Endothelial cell of umbilical vein (primary cell): Measurements from ENCODE around the gene NAT16.

Experiments
- CTCF ChIP-seq, 2 donors: IDR thresholded peaks; 1 replicate in 1 of 2; 2 replicates in 1 of 2; pipeline ENCODE4 v1.5.1; 2011; ENCODE audit warnings: low read length in 2 of 2, mild to moderate bottlenecking in 2 of 2, moderate library complexity in 2 of 2, control low read depth in 1 of 2, inconsistent platforms in 1 of 2, low read depth in 1 of 2; ENCODE audit not compliant: insufficient read depth in 1 of 2; ENCODE audit errors: extremely low read depth in 1 of 2
- EZH2 ChIP-seq: IDR thresholded peaks from 2 replicates; pipeline ENCODE4 v1.6.1; 2012; ENCODE audit warnings: borderline replicate concordance, low read depth, mild to moderate bottlenecking, moderate library complexity, low read length, inconsistent platforms; ENCODE audit not compliant: severe bottlenecking
- FOS ChIP-seq: IDR thresholded peaks from 2 replicates; pipeline ENCODE4 v1.6.1; 2011; ENCODE audit warnings: mild to moderate bottlenecking, low read length, moderate library complexity, borderline replicate concordance; ENCODE audit not compliant: insufficient read depth
- GATA2 ChIP-seq: IDR thresholded peaks from 2 replicates; pipeline ENCODE4 v1.7.0; 2011; ENCODE audit warnings: low read depth, mild to moderate bottlenecking, moderate library complexity, mixed read lengths, low read length; ENCODE audit not compliant: insufficient read length, insufficient read depth
- JUN ChIP-seq: IDR thresholded peaks from 2 replicates; pipeline ENCODE4 v1.6.1; 2011; ENCODE audit warnings: borderline replicate concordance, low read depth; ENCODE audit not compliant: insufficient read length, insufficient read depth
- MYC ChIP-seq: IDR thresholded peaks from one replicate; pipeline ENCODE4 v1.6.1; 2011; ENCODE audit warnings: mild to moderate bottlenecking, low read depth, low read length
- POLR2A ChIP-seq: IDR thresholded peaks from 2 replicates; pipeline ENCODE4 v1.6.1; 2012; ENCODE audit warnings: low read depth, mild to moderate bottlenecking, control low read depth, low read length
- POLR2AphosphoS5 ChIP-seq: IDR thresholded peaks from 2 replicates; pipeline ENCODE4 v1.6.1; 2012; ENCODE audit warnings: low read depth, mild to moderate bottlenecking, control low read depth, low read length, moderate library complexity; ENCODE audit not compliant: insufficient read depth
- TF ChIP-seq, protein P1 (sequence below): IDR thresholded peaks from 2 replicates; pipeline ENCODE4 v1.6.1; 2011; ENCODE audit not compliant: insufficient read depth, insufficient read length

GRCh38 chr7:101172005-101172853, 7.9 kb downstream of the NAT16 start:
- TF ChIP-seq CTCF (IDR thresholded peaks at IDR 0.05; ENCODE audit: extremely low read depth in 1 of 2, insufficient read depth in 1 of 2, low read depth in 1 of 2, low read length in 2 of 2) (no peak), POLR2A (no peak), EZH2 (peak; percentile 99), JUN (no peak), POLR2AphosphoS5 (no peak), FOS (no peak), MYC (no peak), GATA2 (no peak)
- TF ChIP-seq, protein P1, sequence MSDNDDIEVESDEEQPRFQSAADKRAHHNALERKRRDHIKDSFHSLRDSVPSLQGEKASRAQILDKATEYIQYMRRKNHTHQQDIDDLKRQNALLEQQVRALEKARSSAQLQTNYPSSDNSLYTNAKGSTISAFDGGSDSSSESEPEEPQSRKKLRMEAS: no peak
